RKO (cell line): ENCODE results near the gene MDM4.

Experiments
- DNase-seq: peaks from one replicate; pipeline ENCODE4 v3.0.0-alpha.2; 2016; ENCODE audit warnings: low spot score

Gene MDM4

DNA sequence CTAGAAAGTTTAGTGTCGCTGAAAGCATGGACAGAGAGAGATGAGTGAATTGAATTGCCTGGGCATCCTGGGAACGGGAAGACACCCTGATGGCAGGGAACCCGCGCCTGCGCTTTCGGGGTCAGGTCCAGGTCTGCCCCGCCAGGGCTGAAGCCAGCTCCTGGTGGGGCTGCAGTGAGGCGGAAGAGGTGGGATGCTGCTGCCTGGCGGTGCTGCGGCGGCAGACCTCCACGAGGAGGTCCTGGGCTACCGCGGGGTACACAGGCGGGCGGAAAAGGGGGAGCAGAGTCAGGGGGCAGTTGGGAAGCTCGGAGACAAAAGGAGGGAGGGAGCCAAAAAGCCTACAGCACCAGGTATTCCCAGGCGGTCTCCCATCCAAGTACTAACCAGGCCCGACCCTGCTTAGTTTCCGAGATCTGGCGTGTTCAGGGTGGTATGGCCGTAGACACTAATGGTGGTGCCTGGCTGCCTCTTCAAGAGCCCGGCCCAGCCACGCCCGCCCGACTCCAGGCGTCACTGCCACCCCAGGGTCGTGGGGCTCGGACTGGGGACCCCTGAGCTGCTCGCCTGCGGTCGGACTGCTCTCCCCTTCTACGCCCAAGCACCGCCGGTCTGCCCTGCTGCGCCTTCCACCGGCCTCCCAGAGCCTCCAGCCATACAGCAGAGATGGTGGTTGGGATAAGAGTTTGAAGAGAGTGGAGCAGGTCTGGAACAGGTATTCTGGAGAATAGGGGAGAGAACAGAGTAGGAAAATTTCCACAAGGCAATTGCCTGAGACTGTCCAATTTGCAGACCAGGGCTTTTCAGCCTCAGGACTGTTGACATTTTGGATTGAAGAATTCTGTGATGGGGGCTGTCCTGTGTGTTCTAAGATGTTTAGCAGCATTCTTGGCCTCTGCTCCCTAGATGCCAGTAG lies 46.1 kb downstream of the MDM4 start:
- no peak for DNase-seq

DNA sequence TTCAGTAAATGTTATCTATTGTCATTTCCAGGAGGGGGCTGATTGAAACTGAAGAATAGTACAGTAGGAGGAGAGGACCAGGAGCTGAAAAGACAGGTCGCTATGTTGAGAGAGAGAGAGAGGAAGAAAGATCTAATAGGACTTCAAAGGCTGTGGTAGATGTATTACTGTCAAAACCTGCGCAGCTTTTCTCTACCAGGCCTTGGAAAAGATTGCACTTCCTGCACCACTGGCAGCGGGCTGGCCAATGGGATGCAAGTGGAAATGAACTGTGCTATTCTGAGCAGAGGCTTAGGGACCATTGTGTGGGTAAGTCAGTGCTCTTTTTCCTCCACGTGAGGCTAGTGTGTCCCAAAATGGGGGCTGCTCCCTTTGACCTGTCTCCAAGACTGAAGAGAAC lies 47.1 kb downstream of the MDM4 start:
- no peak for DNase-seq

DNA sequence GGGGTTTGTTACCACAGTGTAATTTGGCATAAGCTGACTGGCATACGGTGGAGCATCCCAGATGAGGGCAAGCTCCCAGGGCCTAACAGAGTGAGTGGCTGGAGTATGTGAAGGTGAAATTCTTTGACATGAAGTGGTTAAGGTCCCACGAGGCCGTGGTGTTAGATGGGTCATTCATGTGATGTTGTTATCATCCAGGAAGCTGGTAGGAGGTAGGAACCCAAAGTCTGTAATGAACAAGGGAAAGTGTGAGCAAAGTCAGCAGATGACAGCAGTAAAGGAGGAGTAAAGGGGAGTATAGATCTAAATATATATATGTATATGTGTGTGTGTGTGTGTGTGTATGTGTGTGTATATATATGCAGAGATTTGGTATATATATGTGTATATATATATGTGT lies 47.6 kb downstream of the MDM4 start:
- no peak for DNase-seq

DNA sequence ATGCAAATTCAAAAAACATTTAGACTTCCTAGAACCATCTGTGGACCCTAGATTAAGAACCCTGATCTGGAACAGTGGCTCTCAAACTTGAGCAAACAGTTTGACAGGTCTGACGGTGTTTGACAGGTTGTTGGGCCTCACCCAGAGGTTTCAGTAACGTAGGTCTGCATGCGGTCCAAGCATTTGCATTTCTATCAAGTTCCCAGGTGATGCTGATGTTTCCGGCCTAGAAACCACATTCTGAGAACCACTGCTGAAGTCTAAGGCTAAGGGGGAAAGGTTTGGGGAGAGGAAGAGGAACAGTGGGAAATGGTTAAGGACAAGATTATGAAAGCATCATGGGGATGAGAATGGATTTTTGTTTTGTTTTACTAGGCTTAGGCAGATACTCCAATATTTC lies 48.6 kb downstream of the MDM4 start:
- no peak for DNase-seq

DNA sequence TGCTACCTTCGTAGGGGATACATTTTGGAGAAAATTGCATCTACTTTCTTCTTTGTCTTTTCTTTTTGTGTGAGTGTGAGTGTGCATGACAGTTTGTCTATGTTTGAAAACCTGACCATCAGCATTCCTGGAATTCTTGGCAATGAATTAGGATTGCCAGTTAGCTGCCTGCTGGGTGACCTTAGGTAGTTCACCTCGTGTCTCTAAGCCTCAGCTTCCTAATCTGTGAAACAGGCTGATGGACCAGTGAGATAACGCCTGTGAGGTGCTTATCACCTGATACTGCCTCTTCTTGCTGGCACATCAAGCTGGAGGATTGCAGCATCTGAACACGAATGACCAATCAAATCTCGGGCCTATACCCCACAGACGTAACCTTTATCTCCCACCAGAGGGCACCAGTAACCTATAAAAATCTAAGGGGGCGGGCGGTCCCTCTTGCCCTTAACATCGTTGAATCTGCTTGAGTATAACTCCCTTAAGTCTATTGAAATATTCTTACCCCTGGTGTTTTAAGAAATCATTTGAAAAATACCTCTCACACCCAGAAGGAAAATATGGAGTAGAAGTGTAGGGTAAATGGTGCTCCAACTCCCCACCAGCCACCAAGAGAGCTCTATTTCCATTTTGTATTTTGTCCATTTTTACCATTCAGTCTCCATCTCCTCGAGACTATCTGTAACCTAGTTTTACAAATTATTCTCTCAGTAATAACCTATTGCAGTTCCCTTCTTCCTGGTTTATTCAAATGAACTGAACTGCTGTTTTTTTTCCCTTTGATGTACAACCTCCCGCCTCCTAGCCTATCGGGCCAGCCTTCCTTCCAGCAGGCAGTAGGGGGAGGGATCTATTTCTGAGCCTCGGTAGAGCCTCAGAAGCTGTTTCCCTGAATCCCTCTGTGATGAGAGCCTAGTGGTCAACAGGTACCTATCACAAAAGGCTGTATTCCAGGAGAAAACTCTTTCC lies 49.7 kb downstream of the MDM4 start:
- DNase-seq, result peak; percentile 78

DNA sequence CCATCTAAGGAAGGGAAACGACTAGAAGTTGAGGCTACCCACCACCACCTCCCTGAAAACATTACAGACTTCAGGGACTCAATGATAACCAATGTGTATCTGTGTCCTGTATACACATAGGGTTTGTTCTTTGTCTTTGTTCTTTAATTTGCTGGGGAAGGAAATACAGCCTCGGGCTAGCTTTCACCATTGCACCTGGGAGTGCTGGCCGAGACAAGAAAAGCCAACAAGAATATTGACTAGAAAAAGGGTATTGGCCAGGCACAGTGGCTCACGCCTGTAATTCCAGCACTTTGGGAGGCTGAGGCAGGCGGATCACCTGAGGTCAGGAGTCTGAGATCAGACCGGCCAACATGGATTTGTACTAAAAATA lies 50.4 kb downstream of the MDM4 start:
- DNase-seq, result no peak

DNA sequence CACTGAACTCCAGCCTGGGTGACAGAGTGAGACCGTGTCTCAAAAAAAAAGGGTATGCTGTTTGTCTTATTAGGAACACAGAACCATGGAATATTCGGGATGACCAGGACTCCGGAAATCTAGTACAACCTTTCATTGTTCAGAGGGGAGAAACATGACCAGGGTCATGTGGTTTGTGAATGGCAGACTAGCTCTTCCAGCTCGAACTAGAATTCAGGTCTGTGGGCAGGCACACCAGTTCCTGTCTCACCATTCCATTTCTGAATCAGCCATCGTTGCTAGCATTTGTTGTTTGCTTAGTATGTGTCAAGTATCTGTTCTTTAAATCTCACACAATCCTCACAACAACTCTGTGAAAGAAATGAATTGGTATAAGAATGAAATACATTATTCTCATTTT lies 50.9 kb downstream of the MDM4 start:
- no peak for DNase-seq

DNA sequence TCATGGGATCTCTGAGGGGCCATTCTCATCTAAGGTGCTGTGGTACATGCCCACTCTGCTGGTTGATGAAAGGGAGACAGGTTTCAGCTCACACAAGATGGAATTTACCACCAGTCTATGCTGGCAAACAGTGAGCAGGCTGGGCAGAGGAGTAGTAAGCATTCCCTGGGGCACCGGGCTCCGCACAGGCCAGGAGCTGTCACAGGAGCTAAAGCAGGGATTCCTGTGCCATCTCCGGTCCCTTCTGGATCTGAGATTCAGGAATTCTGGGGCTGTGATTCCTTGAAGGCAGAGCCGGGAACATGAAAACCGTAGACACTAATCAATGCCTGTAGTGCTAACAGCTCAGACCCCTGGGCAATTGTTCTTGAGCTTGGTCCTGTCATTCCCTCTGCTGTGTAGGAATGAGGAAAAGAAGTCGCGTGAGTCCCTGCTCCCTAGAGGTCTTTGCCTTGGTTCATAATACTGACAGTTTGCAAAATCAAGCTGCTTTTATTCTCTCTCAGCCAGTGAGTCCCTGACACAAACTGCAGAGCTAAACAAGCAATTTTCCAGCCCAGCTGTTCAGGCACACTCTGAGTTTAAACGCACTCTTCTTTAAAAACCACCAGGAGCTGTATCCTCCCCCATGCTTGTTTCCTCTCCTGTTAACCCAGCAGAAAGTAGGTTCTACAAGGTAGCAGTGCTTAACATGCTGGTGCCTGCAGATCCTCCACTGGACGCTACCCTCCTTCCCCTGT lies 52.5 kb downstream of the MDM4 start:
- DNase-seq, result no peak

DNA sequence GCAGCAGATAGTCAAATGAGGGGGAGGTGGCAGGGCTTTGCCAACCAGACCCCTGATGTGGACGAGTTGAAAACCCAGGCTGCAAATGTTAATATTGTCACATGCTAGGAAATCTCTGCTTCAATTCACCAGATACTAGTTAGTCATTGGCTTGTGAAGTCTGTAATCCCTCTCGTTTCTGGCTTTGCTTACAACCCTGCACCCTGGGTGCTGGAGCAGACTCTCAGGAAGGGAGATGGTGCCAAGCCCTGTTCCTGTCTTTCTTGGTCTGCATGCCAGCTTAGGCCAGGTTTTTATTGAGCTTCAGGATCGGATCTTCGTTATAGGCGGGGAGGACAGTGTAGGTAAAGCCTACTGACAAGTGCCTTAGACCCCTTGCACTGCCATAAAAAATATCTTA lies 53.3 kb downstream of the MDM4 start:
- DNase-seq, result no peak

DNA sequence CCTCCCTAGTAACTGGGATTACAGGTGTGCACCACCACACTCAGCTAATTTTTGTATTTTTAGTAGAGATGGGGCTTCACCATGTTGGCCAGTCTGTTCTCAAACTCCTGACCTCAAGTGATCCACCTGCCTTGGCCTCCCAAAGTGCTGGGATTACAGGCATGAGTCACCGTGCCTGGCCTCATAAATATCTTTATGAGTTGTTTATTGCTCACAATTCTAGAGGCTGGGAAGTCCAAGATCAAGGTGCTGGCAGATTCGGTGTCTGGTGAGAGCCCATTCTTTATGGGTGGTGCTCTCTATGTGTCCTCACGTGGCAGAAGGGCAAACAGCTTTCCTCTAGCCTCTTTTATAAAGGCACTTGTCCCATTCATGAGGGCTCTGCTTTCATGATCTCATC lies 53.8 kb downstream of the MDM4 start:
- DNase-seq, result peak; percentile 19

DNA sequence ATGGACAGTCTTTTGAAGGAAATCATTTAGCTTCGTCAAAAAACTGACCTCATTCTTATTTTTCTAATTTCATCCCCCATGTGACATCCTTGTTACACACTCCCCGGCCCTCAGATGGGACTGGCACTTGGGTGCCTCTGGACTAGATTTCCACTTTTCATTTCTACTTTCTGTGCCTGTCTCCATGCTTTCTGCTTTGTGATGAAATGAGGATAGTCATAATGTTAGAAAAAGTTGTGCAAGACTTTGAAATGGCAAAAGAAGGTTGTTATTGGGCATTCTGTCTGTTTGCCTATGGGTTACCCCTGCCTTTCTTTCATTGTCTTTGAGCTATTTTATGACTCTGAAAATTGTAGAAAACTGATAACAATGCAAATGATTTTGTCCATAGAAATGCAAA lies 54.9 kb downstream of the MDM4 start:
- DNase-seq, result no peak

DNA sequence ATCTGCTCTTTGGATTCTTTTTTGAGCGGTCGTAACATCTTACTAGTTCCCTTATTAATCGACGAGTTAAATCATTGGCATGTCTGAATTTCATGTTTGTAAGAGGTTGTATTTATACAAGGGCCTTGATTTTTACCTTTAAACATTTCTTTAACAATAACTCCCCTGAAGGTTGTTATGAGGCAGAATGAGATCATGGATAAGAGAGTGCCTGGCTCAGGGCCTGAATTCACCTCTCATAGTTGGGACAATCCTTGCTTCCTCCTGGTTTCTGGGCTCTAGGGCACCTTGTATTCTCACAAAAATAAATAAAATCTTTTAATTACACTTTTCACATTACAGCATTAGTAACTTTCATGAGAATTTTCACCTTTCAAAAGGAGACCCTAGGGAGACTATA lies 55.4 kb downstream of the MDM4 start:
- no peak for DNase-seq

DNA sequence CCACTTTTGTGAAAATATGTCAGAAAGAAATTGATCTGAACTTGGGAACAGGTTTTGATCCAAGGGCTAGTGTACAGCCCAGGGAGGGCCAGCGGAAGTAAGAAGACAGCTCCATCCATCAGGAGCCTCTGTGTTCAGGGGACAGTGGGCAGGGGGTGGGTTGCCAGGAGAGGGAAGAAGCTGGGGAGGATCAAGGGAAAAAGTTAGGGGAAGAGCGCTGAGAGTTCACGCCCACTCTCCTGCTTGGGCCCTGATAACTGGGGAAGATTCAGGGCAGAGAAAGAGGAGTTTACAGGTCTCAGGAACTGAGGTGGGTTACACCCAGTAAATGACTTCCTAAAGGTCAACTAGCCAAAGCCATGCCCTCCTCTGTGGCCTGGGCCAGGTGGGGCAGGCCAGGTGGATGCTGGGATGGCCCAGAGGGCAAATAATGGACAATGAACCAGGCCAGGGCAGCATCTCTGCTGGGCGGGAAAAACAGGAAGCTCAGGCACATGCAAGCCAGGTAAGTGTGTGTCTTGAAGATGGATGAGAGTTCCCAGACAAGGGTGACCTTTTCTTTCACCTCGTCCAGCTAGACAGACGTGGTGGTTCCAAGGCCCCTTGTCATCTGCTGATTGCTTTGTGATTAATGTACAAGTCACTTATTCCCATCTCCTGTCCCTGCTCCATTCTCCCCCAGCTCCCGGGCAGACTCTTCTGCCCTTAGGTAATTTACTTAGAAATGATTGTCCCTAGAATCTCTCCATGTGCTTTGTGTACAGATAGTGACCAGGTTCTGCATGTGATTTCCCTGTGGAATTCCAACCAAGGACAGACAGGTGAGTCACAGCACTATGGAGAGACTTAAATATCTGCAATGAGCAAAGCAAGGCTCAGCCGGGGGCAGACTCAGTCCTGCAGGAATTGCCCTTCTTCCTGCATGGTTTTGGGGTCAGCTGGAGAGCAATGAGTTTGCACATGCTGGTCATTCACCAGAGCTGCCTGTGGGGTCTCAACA lies 57.0 kb downstream of the MDM4 start:
- DNase-seq, result no peak

DNA sequence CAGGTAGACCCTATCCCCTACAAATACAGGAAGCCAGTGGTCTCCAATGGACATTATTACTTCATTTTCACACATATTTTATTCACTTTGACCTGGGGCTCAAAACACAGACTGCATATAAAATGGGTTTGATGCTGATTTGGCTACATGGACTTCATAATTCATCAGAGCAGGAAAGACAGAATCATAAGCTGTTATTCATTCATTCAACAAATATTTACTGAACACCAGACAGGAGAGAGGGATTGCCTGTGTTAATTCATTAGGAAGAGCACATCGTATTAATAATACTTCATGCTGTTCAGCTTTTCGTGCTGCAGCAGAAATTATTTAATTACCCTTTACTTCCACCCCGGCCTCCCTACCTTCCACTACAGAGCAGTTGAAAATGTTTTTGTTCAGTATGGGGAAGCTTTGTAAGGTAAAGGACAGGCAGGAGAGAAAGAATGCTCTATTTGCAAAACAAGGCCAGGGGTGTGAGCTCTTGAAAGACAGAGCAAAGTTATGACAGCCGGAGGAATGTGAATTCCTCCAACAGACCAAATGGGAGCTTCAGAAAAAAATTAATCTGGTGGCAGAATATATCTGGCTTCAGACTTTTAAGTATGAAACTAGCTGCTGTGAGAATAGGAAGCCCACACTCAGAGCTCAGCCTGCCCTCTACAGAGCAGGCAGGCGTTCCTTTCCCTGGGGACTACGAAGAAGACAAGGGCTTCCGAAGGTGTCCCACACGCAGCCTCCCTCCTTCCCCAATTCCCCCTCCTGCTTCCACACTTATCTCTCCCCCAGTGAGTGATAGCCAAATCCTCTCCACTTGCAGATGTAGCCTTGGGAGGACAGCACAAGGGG lies 58.0 kb downstream of the MDM4 start:
- DNase-seq, result no peak

DNA sequence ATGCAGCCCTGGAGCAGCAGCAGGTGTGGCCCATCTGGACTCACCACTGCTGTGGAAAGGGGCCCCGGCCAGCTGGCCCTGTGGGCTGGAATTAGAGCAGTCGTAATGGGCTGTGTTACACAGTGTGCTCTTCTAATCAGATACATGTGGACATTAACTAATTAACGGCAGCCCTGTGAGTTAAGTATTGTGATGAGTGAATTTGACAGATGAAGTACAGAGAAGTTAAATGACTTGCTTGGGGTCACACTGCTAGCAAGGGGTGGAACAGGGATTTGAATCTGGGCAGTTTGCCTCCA lies 58.6 kb downstream of the MDM4 start:
- DNase-seq, result no peak

DNA sequence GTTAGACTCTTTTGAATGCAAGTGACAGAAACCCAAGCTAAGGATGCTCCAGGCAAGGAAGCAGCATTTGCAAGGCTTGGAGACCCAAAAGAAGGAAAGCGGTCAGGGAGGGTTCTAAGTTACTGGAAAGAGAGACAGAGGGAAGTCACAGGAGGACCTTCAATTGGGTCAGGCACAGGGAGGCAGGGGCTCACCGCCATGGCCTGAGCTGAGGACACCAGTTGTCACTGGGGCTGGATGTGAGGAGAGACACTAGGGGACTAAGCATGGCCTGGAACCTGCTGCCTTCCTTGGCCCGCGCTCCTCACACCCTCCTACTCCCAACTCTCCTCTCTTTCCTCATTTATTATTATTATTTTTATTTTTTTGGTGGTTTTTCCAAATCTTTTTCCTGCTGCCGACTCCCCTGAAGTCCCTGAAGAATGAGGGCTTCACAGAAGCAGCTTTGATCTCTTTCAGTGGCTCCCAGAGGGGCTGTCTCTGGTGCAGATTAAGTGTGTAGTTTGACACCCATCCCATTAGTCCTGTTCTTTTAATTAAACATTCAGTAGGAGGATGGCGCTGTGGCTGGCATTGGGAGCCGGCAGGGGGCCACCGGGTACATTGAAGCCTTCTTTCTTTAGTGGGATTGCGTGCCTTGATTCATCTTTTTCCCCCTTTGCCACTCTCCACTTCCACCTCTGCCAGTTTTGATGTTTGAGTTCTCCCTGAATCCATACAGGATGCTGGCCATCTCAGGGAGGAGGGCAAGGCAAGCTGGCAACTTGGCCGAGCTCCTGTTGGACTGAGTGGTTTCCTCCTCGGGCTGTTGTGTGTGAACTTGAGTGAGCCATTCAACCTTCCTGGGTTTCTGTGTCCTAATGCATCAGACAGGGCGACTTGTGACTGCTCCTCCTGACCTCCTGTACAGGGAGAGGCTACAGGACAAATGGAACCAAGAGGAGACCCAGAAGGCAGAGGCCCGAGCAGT lies 59.3 kb downstream of the MDM4 start:
- DNase-seq, result no peak

DNA sequence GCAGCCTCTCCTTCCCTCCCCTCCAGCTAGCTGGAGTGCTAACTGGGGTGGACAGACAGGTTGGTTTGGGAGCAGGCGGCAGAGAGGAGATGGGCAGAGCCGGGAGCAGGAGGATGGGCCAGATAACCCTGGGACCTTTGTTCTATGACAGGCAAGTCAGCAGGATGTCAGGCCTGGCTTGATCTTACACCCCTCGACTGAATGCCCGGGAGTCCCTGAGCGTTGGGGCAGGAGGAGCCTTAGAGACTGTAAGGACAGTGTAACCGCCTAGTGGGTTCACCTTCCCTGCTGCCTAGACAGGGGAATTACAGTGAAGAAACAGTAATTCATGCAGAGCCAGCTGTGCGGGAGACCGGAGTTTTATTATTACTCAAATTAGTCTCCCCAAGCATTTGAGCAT lies 60.2 kb downstream of the MDM4 start:
- no peak for DNase-seq

DNA sequence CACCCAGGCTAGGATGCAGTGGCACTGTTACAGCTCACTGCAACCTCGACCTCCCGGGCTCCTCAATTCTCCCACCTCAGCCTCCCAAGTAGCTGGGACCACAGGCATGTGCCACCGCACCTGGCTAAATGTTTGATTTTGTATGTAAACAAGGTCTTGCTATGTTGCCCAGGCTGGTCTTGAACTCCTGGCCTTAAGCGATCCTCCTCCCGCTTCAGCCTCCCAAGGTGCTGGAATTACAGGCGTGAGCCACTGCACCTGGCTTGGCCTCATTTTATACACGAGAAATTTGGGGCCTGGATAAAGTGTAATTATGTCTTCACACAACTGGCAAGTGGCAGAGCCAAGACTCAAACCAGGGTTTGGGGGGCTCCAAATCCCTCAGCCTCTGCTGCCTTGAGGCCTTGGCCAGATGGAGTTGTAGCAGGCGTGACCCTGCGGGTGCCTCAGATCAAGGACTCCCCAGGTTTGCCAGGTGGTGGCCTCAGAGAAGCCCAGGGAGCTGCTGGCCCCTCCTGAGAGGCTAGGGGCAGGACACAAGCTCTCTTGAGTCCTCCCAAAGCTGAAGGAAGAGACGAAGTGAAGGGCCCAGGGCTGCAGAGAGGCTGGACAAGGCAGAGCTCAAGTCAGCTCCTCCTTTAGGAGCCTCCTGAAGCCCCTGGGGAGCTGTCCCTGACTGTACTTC lies 61.7 kb downstream of the MDM4 start:
- DNase-seq, result no peak
